GM12875 (cell line): ENCODE results near the gene GRM7.

ENCODE experiments used
- H3K4me3 ChIP-seq: one replicate; pipeline ENCODE4 v1.5.1; 2011; ENCODE audit warnings: low read depth, low read length, control low read depth
- TF ChIP-seq, protein P1 (sequence below): IDR thresholded peaks from 2 replicates; pipeline ENCODE4 v1.5.1; 2011; ENCODE audit warnings: low read depth, mild to moderate bottlenecking, control low read depth, inconsistent platforms, low read length, moderate library complexity, borderline replicate concordance; ENCODE audit not compliant: insufficient read depth

GRM7 gene

DNA sequence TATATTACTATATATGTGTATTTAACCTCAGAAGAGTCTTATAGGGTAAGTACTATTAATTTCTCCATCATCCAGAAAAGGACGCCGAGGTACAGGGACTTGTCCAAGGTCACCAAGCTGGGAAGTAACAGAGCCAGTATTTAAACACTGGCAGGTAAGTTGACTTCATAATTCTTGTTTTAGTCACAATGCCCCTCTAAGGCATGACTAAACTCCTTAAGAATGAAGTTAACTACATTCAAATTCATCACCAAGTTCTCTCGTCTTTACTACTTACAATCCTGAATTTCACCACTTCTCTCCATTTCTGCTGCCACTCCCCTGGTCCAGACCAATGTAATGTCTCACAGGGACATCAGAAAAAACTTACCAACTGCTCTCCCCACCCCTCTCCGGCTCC is 312.1 kb downstream of the GRM7 start:
- H3K4me3 ChIP-seq = no peak overlapping the region
- TF ChIP-seq, protein P1, sequence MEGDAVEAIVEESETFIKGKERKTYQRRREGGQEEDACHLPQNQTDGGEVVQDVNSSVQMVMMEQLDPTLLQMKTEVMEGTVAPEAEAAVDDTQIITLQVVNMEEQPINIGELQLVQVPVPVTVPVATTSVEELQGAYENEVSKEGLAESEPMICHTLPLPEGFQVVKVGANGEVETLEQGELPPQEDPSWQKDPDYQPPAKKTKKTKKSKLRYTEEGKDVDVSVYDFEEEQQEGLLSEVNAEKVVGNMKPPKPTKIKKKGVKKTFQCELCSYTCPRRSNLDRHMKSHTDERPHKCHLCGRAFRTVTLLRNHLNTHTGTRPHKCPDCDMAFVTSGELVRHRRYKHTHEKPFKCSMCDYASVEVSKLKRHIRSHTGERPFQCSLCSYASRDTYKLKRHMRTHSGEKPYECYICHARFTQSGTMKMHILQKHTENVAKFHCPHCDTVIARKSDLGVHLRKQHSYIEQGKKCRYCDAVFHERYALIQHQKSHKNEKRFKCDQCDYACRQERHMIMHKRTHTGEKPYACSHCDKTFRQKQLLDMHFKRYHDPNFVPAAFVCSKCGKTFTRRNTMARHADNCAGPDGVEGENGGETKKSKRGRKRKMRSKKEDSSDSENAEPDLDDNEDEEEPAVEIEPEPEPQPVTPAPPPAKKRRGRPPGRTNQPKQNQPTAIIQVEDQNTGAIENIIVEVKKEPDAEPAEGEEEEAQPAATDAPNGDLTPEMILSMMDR = no peak

DNA sequence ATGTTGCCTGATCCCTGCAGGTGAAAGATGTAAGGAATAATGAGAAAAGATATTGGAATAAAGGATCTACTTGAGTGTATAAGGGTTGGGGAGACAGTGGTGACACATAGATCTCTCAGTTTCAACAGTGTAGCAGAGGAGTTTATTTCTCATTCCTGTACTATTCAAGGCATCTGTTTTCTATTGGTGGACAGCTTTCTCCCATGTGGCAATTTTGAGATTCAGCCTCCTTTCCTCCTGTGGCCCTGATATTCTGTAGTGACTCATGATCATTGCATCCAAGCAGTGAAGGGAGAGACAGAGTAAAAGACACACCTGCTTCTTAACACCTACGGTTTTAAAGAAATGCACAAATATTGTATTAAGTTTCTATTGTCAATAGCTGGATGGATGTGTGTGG is 327.6 kb downstream of the GRM7 start:
- TF ChIP-seq, protein P1 = no peak
- no peak overlapping the region for H3K4me3 ChIP-seq

DNA sequence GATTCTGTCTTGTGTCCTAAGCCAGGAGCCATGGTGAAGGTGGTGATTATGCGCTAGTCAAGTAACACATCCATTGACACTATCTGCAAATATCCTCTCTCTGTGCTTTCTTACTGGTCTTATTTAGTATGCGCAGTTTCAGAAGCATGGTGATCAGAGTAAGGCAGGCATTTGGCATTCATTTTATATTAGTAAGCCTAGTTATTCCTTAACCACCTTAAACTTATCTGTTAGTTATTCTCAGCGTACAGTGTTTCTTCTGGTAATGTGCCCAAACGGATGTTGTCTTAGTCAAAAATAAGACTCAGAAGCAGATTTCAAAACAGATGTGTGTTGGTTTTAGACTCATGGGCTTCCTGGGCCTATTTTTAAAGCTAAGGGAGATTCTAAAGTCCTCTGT is 329.2 kb downstream of the GRM7 start:
- no peak overlapping the region for H3K4me3 ChIP-seq
- TF ChIP-seq, protein P1 = no peak

DNA sequence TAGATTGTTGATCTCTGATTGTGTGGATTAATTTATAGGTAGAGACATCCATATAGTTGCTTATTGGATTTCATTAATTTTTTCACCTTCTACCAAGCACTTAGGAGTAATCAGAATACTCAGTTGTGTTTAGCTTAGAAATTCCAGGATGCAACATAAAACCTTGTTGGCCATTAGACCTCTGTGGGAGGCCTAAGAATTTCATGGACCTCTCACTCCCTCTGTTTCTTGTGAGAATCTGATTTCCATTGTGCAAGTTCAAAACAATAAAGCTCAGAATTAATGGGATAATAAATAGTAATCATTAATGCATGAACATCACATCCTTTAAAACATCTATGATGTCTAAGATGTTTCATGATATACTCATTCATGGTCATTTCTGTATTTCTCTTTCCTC is 332.4 kb downstream of the GRM7 start:
- H3K4me3 ChIP-seq = no peak overlapping the region
- TF ChIP-seq, protein P1 = no peak

DNA sequence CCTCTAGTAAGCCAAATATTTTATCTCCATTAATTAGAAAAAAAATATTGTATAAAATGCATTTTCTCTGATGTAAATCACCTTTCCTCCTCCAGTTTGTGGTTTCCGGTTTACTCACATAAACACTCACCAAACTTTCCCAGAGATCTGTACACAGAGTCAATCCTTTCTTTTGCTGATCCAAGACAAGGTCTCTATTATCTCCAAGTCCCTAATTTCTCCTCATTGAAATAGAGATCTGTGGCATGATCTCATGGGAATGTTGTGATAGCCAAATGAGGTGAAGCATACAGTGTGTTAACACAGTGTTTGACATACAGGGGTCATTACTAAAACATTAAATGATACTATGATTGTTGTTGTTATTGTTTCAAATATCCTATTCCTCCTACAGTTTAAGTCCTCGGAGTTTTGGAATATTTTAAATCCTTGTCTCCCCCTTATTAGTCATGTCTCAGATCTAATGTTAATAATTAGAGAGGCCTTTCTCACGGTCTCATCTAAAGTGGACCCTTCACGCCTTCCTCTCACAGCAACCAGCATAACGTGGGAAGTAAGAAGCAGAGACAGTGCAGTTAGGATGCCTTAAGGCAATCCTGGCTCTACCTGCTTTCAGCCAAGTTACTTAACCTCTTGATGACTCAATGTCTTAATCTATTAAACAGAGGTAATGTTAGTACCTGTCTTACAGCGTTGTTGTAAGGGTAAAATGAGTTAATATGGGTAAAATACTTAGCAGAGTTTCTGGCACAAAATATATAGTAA is 333.3 kb downstream of the GRM7 start:
- no peak overlapping the region for H3K4me3 ChIP-seq
- TF ChIP-seq, protein P1 = no peak

DNA sequence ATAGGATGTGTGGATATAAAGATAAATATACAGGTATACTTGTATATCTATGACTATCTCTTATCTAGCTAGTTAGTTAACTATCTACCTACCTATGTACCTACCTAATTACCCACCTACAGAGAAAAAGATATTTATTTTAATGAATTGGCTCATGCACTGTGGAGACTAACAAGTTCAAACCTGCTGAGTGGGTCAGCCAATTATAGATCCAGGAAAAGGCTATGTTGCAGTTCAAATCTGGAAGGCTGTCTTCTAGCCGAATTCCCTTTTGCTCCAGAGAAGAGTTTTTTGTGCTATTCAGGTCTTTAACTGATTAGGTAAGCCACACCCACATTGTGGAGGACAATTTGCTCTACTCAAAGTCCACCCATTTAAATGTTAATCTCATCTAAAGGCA is 335.0 kb downstream of the GRM7 start:
- no peak overlapping the region for H3K4me3 ChIP-seq
- TF ChIP-seq, protein P1 = no peak

DNA sequence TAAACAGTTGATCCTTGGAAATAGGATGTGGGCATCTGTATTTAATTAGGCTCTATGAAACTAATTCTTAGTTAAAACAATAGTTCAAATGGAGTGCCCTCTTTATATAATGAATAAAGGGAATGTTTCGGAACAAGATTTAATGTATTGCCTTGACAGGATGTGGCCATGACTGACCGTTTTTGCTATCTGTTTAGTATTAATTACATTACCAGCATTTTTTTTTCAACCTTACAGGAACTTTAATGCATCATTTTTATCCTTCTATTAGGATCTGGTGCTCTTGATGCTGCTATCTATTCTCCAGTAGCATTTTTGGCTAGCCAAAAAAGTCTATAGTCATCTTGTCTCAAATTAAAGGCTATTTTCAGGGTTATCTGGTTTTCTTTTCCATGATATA is 340.9 kb downstream of the GRM7 start:
- TF ChIP-seq, protein P1 = no peak

More for the DNA sequence above, 340.9 kb downstream of the GRM7 start:
- H3K4me3 ChIP-seq = no peak overlapping the region
